DND-41 (cell line): ENCODE results near the gene CATSPER4.

Source experiments
- ATAC-seq: fragments of 200-7000 bp; cut with Tn5 transposase; 3 replicates; pipeline ENCODE4 v1.9.1; 2021; ENCODE audit warnings: low read depth; ENCODE audit not compliant: insufficient read depth
- DNase-seq: peaks from one replicate; pipeline ENCODE4 v3.0.0-alpha.2; 2020
- H2AFZ ChIP-seq: 2 replicates; pipeline ENCODE4 v1.6.0; 2012; ENCODE audit warnings: low read depth, low read length
- H3K27ac ChIP-seq: 2 replicates; pipeline ENCODE4 v1.5.1; 2012; ENCODE audit warnings: low read length, inconsistent platforms
- H3K27me3 ChIP-seq: fragments of 200-600 bp; sonication (generic); 2 replicates; pipeline ENCODE4 v1.6.0; 2012; ENCODE audit warnings: low read length, mild to moderate bottlenecking, inconsistent platforms; ENCODE audit not compliant: insufficient read depth, poor library complexity
- H3K36me3 ChIP-seq: 2 replicates; pipeline ENCODE4 v1.5.1; 2012; ENCODE audit warnings: low read length, inconsistent platforms; ENCODE audit not compliant: insufficient read depth
- H3K4me1 ChIP-seq: 2 replicates; pipeline ENCODE4 v1.5.1; 2012; ENCODE audit warnings: mild to moderate bottlenecking, low read length; ENCODE audit not compliant: insufficient read depth
- H3K4me2 ChIP-seq: 2 replicates; pipeline ENCODE4 v1.6.0; 2012; ENCODE audit warnings: mild to moderate bottlenecking, moderate library complexity, low read length, inconsistent platforms; ENCODE audit not compliant: insufficient read depth
- H3K4me3 ChIP-seq, 2 experiments: fragments of 200-600 bp in 1 of 2; shearing (Covaris generic) in 1 of 2; 2 replicates each; pipeline ENCODE4 v1.5.1; 2012 to 2016; ENCODE audit warnings: inconsistent platforms in 2 of 2, low read length in 2 of 2, mild to moderate bottlenecking in 2 of 2, low read depth in 1 of 2, moderate library complexity in 1 of 2
- H3K79me2 ChIP-seq: 2 replicates; pipeline ENCODE4 v1.6.0; 2012; ENCODE audit warnings: low read length, inconsistent platforms; ENCODE audit not compliant: insufficient read depth
- H3K9ac ChIP-seq: 2 replicates; pipeline ENCODE4 v1.6.0; 2012; ENCODE audit warnings: low read depth, mild to moderate bottlenecking, inconsistent platforms, low read length, moderate library complexity
- H3K9me3 ChIP-seq: 2 replicates; pipeline ENCODE4 v1.5.1; 2012; ENCODE audit warnings: low read length, moderate library complexity, mild to moderate bottlenecking, inconsistent platforms; ENCODE audit not compliant: insufficient read depth, severe bottlenecking
- H4K20me1 ChIP-seq: 2 replicates; pipeline ENCODE4 v1.6.0; 2012; ENCODE audit warnings: low read length; ENCODE audit not compliant: insufficient read depth
- EZH2 ChIP-seq: IDR thresholded peaks from 3 replicates; pipeline ENCODE4 v1.6.1; 2012; ENCODE audit warnings: borderline replicate concordance, low read depth, mild to moderate bottlenecking, moderate library complexity, low read length, inconsistent platforms; ENCODE audit not compliant: severe bottlenecking
- TF ChIP-seq, protein P1 (sequence below): IDR thresholded peaks from 2 replicates; pipeline ENCODE4 v1.5.1; 2012; ENCODE audit warnings: borderline replicate concordance, low read length, moderate library complexity, mild to moderate bottlenecking; ENCODE audit not compliant: poor library complexity, severe bottlenecking; ENCODE audit errors: extremely low read depth

Gene CATSPER4

DNA sequence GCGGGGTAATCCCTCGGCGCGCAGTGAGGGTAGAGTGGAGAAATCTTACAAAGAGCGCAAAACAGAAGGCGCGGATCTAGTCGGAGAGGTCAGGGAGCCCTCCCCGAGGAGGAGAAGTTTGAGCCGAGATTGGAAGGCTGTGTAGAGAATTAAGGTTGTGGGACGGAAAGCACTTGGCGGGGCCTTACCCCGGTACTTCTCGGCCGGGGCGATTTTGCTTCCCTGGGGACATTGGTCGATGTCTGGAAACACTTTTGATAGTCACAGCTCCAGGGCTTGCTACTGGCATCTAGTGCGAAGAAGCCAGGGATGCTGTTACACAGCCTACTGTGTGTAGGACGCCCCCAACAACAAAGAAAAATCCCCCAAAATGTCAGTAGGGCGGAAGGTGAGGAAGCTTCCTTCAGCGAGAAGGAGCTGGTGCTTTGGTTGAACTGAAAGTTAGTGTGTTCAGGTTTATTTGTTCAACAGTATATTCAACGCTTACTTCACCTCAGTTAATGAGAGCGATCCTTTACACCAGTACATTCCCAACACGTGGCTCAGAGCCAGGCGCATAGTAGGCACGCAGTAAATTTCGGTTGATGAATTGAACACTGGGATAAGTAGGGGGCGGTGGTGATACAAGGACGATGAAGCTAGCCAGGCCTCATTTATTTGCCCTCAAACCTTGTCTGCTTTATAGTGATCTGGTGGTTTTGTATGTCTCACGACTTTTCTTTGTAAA is 44.4 kb downstream of the CATSPER4 start:
- peak overlapping the region; percentile 76 for H2AFZ ChIP-seq
- peaks cover 20% of the 10 kb centered on the region for H3K36me3 ChIP-seq
- peak overlapping the region; percentile 71 for H3K9ac ChIP-seq
- ATAC-seq (no peak), DNase-seq (peak; percentile 27)
- H3K4me2 ChIP-seq, result peak overlapping the region; percentile 99
- H3K9me3 ChIP-seq, result no peaks in the 10 kb centered on the region
- peak overlapping the region; percentile 92 for H3K27ac ChIP-seq
- TF ChIP-seq, protein P1, sequence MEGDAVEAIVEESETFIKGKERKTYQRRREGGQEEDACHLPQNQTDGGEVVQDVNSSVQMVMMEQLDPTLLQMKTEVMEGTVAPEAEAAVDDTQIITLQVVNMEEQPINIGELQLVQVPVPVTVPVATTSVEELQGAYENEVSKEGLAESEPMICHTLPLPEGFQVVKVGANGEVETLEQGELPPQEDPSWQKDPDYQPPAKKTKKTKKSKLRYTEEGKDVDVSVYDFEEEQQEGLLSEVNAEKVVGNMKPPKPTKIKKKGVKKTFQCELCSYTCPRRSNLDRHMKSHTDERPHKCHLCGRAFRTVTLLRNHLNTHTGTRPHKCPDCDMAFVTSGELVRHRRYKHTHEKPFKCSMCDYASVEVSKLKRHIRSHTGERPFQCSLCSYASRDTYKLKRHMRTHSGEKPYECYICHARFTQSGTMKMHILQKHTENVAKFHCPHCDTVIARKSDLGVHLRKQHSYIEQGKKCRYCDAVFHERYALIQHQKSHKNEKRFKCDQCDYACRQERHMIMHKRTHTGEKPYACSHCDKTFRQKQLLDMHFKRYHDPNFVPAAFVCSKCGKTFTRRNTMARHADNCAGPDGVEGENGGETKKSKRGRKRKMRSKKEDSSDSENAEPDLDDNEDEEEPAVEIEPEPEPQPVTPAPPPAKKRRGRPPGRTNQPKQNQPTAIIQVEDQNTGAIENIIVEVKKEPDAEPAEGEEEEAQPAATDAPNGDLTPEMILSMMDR, result peak; percentile 41
- no peak for TF ChIP-seq EZH2
- peaks cover 37% of the 10 kb centered on the region for H3K4me1 ChIP-seq
- H3K79me2 ChIP-seq, result peaks cover 60% of the 10 kb centered on the region
- peak overlapping the region; percentile 65 to 81 for H3K4me3 ChIP-seq
- peaks cover 38% of the 10 kb centered on the region; the same call in 1 of the 2 replicates for H4K20me1 ChIP-seq
- no peaks in the 10 kb centered on the region for H3K27me3 ChIP-seq

DNA sequence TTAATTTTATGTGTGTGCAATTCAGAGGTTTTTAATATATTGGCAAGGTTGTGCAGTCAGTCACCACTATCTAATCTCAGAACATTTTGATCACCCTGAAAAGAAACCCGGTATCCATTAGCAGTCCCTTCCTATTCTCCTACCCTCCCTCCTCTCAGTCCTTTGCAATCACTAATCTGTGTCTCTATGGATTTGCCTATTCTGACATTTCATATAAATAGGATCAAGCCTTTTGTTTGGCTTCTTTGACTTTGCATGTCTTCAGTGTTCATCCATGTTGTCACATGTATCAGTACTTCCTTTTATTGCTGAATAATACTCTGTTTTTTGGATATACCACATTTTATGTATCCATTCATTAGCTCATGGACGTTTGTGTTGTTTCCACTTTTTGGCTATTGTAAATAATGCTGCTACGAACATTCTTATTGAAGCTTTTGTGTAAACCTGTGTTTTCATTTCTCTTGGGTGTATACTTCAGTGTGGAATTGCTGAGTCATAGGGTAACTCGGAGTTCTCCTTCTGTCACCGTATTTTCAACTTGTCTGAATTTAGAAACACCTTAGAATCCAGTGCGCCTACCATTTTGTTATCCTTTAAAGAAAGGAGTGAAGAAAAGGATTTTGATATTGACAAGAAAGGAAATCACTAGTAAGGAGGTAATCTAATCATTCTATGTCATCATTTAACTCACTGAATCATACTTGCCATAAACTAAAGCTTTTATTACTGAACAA is 47.0 kb downstream of the CATSPER4 start:
- ATAC-seq, result no peak
- Histone ChIP-seq H3K79me2 (peaks cover 86% of the 10 kb centered on the region), H3K9ac (no peak overlapping the region), H3K9me3 (no peaks in the 10 kb centered on the region), H2AFZ (no peak overlapping the region), H3K27me3 (no peaks in the 10 kb centered on the region), H3K4me3 (peak overlapping the region in 1 of 2 experiments; percentile 8; a peak in 1 of 4 replicates), H4K20me1 (peaks cover 52% of the 10 kb centered on the region; the same call in 1 of the 2 replicates), H3K4me2 (peak overlapping the region; percentile 99; the same call in 1 of the 2 replicates), H3K27ac (peak overlapping the region; percentile 18), H3K4me1 (peaks cover 37% of the 10 kb centered on the region), H3K36me3 (peaks cover 34% of the 10 kb centered on the region)
- no peak for DNase-seq
- TF ChIP-seq, protein P1, result no peak
- no peak for TF ChIP-seq EZH2

DNA sequence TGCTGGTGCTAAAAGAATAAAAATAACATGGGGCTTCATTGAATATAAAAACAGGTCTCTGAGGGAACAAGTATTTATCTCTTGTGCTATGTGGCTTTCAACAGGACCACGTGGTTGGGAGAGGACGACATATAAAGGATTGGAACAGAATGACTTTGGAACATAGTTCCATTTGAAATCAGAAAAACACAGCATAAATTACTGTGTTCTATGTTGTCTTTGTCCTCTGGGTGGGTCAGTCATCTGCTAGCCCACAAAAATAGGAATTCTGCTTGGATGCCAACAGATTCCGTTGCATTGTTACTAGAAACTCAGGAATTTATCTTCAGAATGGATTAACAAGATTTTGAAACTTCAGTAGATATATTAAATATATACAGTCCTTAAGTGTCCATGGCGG is 49.5 kb downstream of the CATSPER4 start:
- H3K4me2 ChIP-seq, result no peak overlapping the region
- no peak for DNase-seq
- TF ChIP-seq EZH2, result no peak
- TF ChIP-seq, protein P1, result no peak
- peaks cover 65% of the 10 kb centered on the region; the same call in 1 of the 2 replicates for H4K20me1 ChIP-seq
- no peaks in the 10 kb centered on the region for H3K27me3 ChIP-seq
- no peak overlapping the region for H3K27ac ChIP-seq
- H3K79me2 ChIP-seq, result peaks cover 99% of the 10 kb centered on the region
- H3K9ac ChIP-seq, result no peak overlapping the region
- no peaks in the 10 kb centered on the region for H3K9me3 ChIP-seq
- no peak for ATAC-seq
- H2AFZ ChIP-seq, result no peak overlapping the region
- peaks cover 59% of the 10 kb centered on the region for H3K36me3 ChIP-seq
- peaks cover 30% of the 10 kb centered on the region for H3K4me1 ChIP-seq
- no peak overlapping the region for H3K4me3 ChIP-seq
